Bone marrow (tissue), 2 donors: Measurements from ENCODE around the gene ZNF154.
"Not testable (repeated sequence)": the region's sequence is repeated elsewhere in the genome, so short reads cannot be mapped to it uniquely, and the experiment has no call there.

Source experiments
- DNase-seq, 2 donors: peaks; one replicate each; lab custom pipeline; 2025; lab: John Stamatoyannopoulos, UW

Gene ZNF154

DNA sequence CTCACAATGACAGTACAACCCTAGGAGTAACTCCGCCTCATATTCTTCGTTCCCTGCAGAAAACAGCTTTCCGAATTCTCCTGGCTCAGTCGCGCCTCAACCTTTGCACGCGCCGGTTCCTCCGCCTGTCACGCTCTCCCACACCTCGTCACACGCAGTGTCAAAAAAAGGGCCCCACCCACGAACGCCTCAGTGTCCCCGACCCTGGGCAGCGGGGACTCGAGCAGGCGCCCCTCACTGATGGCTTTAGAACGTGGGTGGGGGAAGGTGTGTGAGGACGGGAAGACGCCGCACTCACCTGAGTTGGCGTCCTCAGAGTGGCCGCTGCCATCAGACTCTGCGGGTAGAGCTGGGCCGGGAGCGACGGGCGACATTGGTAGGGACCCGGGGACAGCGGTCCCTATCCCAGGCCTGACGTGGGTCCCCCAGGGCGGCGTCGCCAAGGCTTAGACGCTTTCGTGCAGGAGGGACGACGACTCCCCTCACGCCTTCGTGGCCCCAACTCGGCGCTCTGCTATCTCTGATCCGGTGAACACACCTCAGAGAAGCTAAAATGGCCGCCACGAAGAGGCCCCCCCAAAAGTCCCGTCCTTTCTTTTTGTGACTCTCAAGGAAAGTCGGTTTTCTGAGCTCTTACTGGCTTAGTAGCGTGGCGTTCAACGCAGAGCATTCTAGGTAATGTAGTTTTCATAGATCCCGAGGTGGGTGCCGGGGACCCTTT, at the start of gene ZNF154:
TSS of gene ZNF154 (minus strand) at position 564 of the 721 bp plus-strand sequence. CDS start at position 331, 233 bp downstream.
- peak; percentile 3 to 30 for DNase-seq

DNA sequence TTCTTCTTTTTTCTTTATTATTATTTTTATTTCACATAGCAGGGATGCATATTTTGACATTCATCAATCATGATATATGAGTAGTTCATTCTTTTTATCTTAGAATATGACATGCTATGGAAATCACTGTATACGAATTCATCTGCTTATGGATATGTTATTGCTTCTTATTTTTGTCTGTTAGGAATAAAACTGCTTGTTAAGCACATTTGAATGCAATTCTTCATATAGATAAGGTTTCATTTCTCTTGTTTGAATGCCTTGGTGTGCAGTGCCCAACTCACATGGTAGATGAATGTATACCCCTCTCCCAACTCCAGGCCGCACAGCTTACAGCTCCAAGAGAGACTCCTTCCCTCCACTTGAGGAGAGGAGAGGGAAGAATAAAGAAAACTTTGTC, 48.9 kb upstream of the ZNF154 start:
- DNase-seq, result no peak

DNA sequence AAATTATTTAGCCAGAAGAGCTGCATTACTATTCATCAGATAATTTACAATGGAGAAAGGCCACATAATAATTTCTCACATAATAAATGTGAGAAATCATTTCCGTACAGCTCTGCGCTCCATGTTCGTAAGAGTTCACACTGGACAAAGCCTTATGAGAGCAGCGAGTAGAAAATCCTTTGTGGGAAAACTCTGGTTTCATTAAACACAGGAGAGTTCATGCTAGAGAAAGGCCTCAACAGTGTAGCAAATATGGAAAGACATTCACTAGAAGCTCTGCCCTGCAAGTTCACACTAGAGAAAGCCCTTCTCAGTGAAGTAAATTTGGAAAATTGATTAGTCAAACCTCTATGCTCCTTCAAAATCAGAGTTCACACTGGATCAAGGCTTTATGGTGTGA, 46.0 kb upstream of the ZNF154 start:
- no peak for DNase-seq

DNA sequence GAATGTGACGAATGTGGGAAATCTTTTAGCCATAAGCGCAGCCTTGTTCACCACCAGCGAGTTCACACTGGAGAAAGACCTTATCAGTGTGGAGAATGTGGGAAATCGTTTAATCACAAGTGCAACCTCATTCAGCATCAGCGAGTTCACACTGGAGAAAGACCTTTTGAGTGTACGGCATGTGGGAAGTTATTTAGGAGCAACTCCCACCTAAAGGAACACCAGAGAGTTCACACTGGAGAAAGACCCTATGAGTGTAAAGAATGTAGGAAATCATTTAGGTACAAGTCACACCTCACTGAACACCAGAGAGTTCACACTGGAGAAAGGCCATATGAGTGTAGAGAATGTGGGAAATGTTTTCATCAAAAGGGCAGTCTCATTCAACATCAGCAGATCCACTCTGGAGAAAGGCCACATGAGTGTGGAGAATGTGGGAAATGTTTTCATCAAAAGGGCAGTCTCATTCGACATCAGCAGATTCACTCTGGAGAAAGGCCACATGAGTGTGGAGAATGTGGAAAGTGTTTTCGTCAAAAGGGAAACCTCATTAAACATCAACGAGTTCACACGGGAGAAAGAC, 45.2 kb upstream of the ZNF154 start:
- no peak for DNase-seq

DNA sequence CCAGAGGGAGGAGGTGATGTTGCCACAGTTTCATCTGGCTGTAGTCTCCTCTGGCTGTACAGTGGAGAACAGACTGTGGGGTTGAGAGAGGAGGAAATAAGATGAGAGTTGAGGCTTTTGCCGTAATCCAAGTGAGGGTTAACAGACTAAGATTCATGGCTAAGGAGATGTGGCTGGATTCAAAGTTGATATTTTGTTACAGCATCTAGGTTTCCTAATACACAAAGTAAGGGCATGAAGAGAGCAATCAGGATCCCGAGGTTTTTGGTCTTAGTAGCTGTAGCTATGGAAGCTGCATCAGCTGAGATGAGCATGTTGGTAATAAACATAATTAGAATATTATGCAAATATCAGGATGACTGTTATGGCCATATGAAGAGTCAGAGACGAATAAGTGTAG, 39.0 kb upstream of the ZNF154 start:
- no peak for DNase-seq

DNA sequence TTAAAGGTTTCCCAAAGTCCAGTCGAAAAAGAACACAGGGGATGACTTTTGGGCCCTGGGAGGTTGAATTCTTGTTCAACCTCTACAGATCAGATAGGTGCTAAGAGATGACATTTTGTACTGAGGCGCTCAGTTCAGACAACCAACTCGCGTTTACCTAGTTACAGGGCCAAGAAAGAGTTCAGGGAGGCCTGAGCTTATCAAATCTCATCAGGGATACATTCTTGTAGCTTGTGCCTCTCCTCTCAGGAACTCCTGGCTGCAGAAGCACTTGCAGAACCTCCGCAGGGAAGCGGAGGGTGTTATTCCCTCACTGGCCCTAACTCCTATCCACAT, 38.4 kb upstream of the ZNF154 start:
- no peak for DNase-seq

DNA sequence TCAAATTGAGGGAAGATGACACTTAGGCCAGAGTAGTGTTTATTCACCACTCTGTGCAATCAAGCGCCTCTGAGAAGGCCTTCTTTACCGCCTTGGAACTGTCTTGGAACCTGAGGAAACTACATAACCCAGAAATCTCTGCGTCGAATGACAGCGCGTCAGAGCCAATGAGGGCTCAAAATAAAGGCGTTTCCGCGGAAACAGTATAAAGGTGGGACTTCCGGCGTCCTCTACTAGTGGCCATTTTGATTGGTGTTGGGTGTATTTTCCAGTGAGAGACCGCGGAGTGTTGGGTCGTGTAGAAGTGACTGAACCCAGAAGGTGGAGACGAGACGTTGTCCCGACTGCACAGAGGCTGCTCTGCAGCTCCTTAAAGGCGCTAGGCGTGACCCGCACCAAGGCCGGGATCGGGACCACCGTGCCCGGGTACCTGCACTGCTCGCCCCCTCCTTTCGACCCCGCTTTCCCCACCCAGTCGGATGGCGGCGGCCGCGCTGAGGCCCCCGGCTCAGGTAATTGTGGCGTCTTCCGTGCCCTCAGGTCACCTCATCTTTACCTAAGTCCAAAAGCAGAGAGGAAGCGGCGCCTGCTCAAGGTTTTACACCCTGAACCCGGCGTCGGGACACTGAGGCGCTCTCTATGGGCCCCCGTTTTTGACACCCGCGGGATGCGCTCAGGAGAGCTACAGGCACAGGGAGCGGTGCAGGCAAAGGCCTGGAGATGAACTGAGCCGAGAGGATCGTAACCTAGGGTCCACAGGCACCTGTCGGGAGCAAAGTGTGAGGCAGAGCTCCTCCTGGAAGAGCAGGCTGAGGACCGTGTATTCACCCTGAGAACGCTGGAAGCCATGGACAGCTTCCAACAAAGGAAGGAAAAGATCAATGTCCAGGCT, 37.8 kb upstream of the ZNF154 start, which contains the start of gene ZNF776:
TSS of gene ZNF776 (plus strand) at position 236 of the 892 bp plus-strand sequence. CDS start at position 480, 244 bp downstream.
- DNase-seq, result peak; percentile 45 to 89

DNA sequence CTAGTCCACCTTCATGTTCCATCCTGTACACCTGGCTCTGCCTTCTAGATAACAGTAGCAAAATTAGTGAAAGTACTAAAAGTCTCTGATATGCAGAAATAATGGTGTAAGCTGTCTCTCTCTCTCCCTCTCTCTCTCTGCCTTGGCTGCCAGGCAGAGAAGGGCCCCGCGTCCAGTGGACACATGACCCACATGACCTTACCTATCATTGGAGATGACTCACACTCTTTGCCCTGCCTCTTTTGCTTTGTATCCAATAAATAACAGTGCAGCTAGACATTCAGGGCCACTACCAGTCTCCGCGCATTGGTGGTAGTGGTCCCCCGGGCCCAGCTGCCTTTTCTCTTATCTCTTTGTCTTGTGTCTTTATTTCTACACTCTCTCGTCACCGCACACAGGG, 29.8 kb upstream of the ZNF154 start:
- DNase-seq, result not testable (repeated sequence)

DNA sequence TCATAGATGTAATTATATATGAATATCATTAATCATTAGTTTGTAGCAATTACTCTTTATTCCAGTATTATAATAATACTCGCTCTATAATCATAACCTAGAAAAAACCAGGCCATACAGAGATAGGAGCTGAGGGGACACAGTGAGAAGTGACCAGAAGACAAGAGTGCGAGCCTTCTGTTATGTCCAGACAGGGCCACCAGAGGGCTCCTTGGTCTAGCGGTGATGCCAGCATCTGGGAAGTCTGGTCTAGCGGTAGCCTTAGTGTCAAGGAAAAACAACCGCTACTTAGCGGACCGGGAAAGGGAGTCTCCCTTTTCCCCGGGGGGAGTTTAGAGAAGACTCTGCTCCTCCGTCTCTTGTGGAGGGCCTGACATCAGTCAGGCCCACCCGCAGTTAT, 29.3 kb upstream of the ZNF154 start:
- DNase-seq, result not testable (repeated sequence)

DNA sequence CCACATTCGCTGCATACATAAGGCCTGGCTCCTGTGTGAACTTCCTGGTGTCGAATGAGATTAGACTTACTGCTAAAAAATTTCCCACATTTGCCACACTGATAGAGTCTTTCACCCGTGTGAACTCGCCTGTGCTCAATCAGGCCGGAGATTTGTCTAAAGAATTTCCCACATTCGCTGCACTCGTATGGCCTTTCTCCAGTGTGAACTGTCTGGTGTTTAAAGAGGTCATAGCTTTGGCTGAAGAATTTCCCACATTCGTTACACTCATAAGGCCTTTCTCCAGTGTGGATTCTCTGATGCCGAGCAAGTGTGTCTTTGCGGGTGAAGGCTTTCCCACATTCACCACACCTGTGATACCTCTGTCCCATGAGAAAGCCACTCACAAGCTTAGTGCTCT, 11.9 kb upstream of the ZNF154 start:
- DNase-seq, result no peak

DNA sequence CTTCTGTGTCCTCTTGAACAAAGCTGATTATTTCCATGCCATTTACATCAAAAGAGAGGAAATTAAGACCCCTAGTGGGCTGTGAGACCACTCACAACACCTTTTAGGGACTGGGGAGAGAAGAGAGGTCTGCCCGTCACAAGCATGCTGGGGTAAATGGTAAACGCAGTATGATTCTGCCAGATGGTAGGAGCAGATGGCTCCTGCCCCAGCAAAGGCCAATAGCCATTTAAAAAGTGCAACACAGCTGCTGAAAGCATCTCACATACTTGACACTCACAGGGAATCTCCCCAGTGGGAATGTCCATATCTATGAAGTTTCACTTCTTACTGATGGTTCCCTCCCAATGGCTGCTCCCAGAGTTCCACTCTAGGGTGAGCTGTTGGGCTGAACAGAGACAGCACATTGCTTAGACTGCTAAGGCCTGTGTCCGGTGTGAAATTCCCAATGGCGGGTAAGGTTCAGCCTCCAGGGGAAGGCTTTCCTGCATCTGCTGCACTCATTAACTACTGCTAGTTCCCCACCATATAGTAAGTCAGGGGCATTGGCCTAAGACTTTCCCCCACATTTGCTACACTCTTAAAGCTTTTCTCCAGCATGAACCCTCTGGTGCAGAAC, 11.0 kb upstream of the ZNF154 start:
- no peak for DNase-seq

DNA sequence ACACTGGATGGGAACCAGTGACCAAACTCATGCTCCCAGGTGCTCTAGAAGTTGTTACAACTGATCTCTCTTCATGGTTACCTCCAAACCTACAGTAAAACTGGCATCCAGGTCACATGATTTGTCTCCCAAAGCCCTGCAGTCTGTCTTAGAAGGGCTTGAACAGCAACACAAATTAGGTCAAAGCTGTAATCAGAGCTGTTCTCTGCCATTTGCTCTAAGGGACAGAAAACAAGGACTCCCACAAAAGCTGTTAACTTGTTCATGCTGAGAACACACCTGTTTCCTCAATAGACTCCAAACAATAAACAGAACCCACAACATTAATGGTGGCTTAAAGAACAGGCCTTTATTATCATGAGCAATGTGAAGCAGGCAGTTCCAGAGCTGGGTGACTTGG, 10.4 kb upstream of the ZNF154 start:
- DNase-seq, result no peak

DNA sequence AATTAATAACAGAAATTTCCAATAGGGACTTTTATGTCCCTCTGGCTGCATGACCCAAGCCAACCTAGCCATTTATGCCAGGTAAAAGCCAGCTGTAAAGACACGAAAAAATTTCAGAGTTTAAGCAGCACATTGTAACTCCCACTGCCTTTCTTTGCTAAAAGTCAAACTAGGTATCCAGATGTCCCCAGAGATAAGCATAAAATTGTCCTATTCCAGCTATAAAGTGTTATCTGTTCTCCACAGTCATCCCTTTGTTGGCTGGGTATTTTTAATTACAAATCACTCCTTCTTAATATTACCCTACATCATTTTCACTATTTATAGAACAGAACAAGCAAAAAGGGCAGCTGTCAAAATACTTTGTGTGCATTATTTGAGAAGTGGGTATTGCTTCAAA, 3.2 kb upstream of the ZNF154 start:
- DNase-seq, result no peak

DNA sequence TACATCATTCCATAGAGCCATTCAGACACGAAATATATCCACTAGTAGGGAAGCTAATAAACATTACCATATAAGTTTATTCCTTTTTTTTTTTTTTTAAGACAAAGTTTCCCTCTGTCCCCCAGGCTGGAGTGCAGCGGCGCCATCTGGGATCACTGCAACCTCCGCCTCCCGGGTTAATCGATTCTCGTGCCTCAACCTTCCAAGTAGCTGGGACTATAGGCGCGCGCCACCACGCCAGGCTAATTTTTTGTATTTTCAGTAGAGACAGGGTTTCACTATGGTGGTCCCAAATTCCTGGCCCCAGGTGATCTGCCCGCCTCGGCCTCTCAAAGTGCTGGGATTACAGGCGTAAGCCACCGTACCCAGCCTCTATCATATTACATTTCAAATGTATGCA, 612 bp upstream of the ZNF154 start:
- no peak for DNase-seq

DNA sequence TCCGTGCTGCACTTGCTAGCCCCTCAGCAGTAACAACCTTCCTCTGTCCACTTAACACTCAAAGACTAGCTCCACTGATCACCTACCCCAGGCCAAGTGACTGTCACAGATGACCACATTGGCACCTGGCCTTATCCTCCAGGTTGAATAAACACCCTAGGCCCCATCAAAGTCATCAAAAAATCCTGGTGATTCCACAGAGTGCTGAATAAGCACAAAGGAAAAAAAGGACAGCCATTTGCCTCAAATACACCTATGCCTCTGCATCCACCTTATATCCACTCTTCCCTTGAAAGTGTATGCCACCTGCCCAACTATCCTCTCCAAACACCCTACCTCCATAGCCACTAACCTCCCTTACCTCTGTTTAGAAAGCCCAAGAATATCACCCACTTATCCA, 2.7 kb downstream of the ZNF154 start:
- DNase-seq, result no peak

DNA sequence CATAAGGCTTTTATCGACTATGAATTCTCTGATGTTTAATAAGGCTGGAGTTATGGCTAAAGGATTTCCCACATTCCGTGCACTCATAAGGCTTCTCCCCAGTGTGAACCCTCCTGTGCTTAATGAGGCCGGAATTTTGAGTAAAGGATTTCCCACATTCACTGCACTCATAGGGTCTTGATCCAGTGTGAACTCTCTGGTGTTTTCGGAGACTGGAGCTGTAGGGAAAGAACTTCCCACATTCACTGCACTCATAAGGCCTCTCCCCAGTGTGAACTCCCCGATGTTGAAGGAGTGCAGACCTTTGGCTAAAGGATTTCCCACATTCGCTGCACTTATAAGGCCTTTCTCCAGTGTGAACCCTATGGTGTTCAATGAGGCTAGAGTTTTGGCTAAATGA, 7.4 kb downstream of the ZNF154 start:
- DNase-seq, result no peak

DNA sequence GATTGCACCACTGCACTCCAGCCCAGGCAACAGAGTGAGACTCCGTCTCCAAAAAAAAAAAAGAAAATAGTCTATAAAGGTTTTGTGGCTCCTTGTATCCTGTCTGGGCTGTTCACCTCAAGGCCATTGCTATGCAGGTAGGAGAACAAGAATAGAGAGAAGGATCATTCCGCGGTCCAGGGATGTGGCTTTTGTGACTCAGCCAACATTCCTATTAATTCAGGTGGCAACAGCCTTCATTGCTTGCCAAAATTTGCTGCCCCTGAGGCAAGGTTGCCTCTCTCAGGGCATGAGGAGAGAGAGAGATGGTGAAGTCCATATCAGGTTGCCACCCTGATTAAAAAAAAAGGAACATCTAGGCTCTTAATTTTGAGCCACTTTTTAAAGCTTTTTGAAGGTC, 19.3 kb downstream of the ZNF154 start:
- no peak for DNase-seq

DNA sequence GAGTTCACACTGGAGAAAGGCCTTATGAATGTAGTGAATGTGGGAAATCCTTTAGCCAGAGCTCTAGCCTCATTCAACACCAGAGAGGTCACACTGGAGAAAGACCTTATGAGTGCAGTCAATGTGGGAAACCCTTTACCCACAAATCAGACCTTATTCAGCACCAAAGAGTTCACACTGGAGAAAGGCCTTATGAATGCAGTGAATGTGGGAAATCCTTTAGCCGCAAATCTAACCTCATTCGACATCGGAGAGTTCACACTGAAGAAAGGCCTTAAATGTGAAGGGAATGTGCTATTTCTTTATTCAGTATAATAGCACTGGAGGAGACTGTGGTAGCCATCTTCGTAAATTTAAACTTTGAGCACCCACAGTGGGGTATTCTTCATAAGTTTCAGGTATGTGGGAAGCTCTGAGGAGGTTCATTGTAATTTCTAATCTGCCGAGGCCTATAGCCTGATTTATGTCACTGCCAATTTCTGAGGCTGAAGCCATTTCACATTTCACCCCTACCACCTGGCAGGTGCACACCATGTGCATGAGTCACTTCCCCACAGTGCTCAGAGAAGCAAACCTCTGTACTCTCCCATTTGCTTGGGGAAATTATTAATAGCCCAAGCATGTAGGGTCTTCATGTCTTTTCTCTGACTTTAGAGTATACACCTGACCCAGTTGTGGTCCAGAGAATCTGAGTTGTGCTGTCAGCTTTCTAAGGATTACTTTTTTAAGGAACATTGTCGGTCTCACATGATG, 20.8 kb downstream of the ZNF154 start:
- no peak for DNase-seq

DNA sequence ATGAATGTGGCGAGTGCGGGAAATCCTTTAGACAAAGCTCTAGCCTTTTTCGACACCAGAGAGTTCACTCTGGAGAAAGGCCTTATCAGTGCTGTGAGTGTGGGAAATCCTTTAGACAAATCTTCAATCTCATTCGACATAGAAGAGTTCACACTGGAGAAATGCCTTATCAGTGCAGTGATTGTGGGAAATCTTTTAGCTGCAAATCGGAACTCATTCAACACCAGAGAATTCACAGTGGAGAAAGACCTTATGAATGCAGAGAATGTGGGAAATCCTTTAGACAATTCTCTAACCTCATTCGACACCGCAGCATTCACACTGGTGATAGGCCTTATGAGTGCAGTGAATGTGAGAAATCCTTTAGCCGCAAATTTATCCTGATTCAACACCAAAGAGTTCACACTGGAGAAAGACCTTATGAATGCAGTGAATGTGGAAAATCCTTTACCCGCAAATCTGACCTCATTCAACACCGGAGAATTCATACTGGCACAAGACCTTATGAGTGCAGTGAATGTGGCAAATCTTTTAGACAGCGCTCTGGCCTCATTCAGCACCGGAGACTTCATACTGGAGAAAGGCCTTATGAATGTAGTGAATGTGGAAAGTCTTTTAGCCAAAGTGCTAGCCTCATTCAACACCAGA, 21.5 kb downstream of the ZNF154 start:
- DNase-seq, result no peak

DNA sequence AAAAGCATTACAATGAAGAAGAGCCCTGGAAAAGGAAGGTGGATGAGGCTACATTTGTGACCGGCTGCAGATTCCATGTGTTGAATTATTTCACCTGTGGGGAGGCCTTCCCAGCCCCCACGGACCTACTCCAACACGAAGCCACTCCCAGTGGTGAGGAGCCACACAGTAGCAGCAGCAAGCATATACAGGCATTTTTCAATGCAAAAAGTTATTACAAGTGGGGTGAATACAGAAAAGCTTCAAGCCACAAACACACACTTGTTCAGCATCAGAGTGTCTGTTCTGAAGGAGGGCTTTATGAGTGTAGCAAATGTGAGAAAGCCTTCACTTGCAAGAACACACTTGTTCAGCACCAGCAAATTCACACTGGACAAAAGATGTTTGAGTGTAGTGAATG, 22.3 kb downstream of the ZNF154 start:
- DNase-seq, result no peak

DNA sequence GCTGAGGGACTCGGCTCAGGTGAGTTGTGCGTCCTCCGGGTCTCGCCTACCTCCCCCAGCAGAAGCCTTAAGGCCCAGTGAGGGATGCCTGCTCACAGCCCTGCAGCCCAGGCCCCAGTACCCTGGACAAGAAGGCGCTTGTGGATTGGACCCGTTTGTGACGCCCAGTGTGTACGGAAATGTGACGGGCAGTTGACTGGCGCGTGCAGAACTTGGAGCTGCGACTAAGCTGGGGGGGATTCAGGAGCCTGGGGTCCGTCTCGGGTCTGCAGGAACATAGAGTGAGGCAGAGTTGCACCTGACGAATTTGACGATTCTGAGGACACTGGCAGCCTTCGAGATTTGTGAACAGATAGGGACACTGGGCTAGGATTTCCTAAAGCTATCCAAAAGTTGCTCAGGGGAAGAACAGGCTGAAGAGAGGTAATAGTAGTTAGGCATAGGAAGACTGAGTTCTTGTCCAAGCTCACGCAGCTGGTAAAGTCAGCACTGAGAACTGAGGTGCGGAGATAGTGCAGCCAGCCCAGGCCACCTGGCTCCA, 26.7 kb downstream of the ZNF154 start:
- DNase-seq, result no peak
